Tibial nerve (tissue), 4 donors: ENCODE data around the gene BICDL1. TPM values are rescaled to one million over a fixed set of nuclear protein-coding genes. Genes with fewer than 3 reads are reported as not detected.

Experiments
- DNase-seq, 2 donors: peaks; one replicate each; pipeline ENCODE4 v3.0.0-alpha.2; 2019; ENCODE audit warnings: low spot score in 2 of 2
- H3K27ac ChIP-seq, 4 donors: fragments of 200-600 bp; sonication (generic) in 3 of 4; one replicate each; pipeline ENCODE4 v1.5.1; 2017 to 2019; ENCODE audit warnings: mild to moderate bottlenecking in 1 of 4
- H3K27me3 ChIP-seq, 2 donors: fragments of 200-600 bp; sonication (generic) in 1 of 2; one replicate each; pipeline versions ENCODE4 v1.5.1 to v1.6.0; 2017 to 2019
- H3K36me3 ChIP-seq, 3 donors: fragments of 200-600 bp; sonication (generic); one replicate each; pipeline ENCODE4 v1.5.1; 2018 to 2019
- H3K4me1 ChIP-seq, 4 donors: fragments of 200-600 bp; sonication (generic) in 3 of 4; one replicate each; pipeline ENCODE4 v1.5.1; 2017 to 2019
- H3K4me3 ChIP-seq, 4 donors: fragments of 200-600 bp; sonication (generic) in 3 of 4; one replicate each; pipeline ENCODE4 v1.5.1; 2017 to 2019; ENCODE audit warnings: mild to moderate bottlenecking in 1 of 4, moderate library complexity in 1 of 4
- H3K9me3 ChIP-seq, 4 donors: fragments of 200-600 bp; sonication (generic) in 3 of 4; one replicate each; pipeline ENCODE4 v1.5.1; 2017 to 2019
- EP300 ChIP-seq, 2 donors: sonication (generic); formaldehyde crosslinking; IDR thresholded peaks; one replicate each; pipeline ENCODE4 v1.6.1; 2017; ENCODE audit warnings: antibody characterized with exemption in 2 of 2, mild to moderate bottlenecking in 1 of 2
- POLR2A ChIP-seq, 2 donors: fragments of 450-650 bp; IDR thresholded peaks; one replicate each; pipeline ENCODE4 v1.6.1; 2017; ENCODE audit warnings: antibody characterized with exemption in 2 of 2, mild to moderate bottlenecking in 2 of 2, moderate library complexity in 2 of 2
- WGBS, 2 donors: methylation state at CpG; one replicate each; pipeline ENCODE4 v1.1.5; 2018; 5-methylcytosine and 5-hydroxymethylcytosine counted together
- total RNA-seq, 4 donors: library from RNA; depleted of rRNA; stranded (reverse); fragments of >200 nt; gene quantifications; one replicate each; pipeline ENCODE4 v1.1.0, GENCODE V29; 2016
- TF ChIP-seq, protein P1 (sequence below), 5 experiments: fragments of 200-600 bp in 3 of 5; fragments of 450-650 bp in 2 of 5; sonication (generic) in 3 of 5; IDR thresholded peaks; one replicate each; pipeline ENCODE4 v1.5.1; 2016 to 2019; ENCODE audit warnings: antibody characterized with exemption in 5 of 5, mild to moderate bottlenecking in 3 of 5, moderate library complexity in 2 of 5

BICDL1 gene
- total RNA-seq, 4 donors from 2014 or later = 0.66 to 1.5 (median 1.4) TPM; not detected in 1

DNA sequence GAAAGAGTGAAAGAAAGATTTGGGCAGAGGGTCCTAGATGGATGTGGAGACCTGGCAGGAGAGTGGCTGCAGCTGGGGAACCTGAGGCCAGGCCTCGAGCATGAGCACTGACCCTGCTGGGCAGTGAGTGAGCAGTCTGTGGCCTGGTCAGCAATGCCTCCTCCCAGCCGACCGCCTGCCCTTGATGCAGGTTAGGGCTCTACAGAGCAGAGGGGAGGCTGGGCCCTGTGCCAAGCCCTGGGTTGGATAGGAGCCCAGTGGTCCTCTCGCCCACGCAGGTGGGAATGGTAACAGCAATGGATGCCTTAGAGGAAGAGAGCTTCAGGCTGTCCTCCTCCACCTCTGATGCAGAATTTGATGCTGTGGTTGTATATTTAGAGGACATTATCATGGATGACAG, 67.7 kb downstream of the BICDL1 start:
- Histone ChIP-seq H3K27me3 (no peaks in the 10 kb centered on the region), H3K27ac (no peak overlapping the region), H3K36me3 (no peaks in the 10 kb centered on the region), H3K9me3 (no peaks in the 10 kb centered on the region), H3K4me1 (no peaks in the 10 kb centered on the region), H3K4me3 (no peak overlapping the region)
- TF ChIP-seq POLR2A (IDR thresholded peaks at IDR 0.05) = no peak
- TF ChIP-seq, protein P1, sequence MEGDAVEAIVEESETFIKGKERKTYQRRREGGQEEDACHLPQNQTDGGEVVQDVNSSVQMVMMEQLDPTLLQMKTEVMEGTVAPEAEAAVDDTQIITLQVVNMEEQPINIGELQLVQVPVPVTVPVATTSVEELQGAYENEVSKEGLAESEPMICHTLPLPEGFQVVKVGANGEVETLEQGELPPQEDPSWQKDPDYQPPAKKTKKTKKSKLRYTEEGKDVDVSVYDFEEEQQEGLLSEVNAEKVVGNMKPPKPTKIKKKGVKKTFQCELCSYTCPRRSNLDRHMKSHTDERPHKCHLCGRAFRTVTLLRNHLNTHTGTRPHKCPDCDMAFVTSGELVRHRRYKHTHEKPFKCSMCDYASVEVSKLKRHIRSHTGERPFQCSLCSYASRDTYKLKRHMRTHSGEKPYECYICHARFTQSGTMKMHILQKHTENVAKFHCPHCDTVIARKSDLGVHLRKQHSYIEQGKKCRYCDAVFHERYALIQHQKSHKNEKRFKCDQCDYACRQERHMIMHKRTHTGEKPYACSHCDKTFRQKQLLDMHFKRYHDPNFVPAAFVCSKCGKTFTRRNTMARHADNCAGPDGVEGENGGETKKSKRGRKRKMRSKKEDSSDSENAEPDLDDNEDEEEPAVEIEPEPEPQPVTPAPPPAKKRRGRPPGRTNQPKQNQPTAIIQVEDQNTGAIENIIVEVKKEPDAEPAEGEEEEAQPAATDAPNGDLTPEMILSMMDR (IDR thresholded peaks at IDR 0.05) = no peak
- no peak for TF ChIP-seq EP300 (IDR thresholded peaks at IDR 0.05)
- 60 to 70% methylated on average over 5 of the region's 5 CpGs for WGBS, 2 donors
- no peak for DNase-seq

GRCh38 chr12:120060196-120060595, 71.2 kb downstream of the BICDL1 start:
- Histone ChIP-seq H3K36me3 (no peaks in the 10 kb centered on the region), H3K9me3 (no peaks in the 10 kb centered on the region), H3K27ac (no peak overlapping the region), H3K27me3 (no peaks in the 10 kb centered on the region), H3K4me1 (no peaks in the 10 kb centered on the region), H3K4me3 (no peak overlapping the region)
- 83 to 84% methylated on average over 1 of the region's 1 CpG for WGBS, 2 donors
- no peak for DNase-seq
- TF ChIP-seq POLR2A (IDR thresholded peaks at IDR 0.05) (no peak), EP300 (IDR thresholded peaks at IDR 0.05) (no peak)
- TF ChIP-seq, protein P1 (IDR thresholded peaks at IDR 0.05) = no peak

DNA sequence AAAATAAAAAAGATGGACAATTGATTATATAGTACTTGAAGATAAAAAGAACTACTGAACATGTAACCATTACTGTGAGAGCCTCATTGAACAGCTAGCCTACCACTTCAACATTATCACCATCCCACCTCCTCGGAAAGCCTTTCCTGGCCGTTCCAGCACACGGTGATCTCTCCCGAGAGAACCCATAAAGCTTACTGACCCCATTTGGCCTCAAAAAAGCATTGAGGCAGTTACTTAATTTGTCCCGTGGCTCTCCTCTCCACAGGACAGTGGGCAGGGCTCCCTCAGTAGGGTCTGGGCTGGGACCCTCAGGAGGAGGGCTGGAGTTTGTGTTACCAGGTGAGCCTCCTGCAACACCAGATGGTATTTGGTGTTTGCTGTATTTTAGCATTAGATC, 71.7 kb downstream of the BICDL1 start:
- DNase-seq = no peak
- Histone ChIP-seq H3K4me1 (no peaks in the 10 kb centered on the region), H3K27me3 (no peaks in the 10 kb centered on the region), H3K27ac (no peak overlapping the region), H3K36me3 (no peaks in the 10 kb centered on the region), H3K4me3 (no peak overlapping the region), H3K9me3 (no peaks in the 10 kb centered on the region)
- 46 to 56% methylated on average over 5 of the region's 5 CpGs for WGBS, 2 donors
- no peak for TF ChIP-seq POLR2A (IDR thresholded peaks at IDR 0.05)
- TF ChIP-seq, protein P1 (IDR thresholded peaks at IDR 0.05) = no peak
- TF ChIP-seq EP300 (IDR thresholded peaks at IDR 0.05) = no peak

- no peak for DNase-seq
- WGBS, 2 donors = 75 to 83% methylated on average over 10 of the region's 10 CpGs
- no peak overlapping the region for H3K4me3 ChIP-seq
- TF ChIP-seq EP300 (IDR thresholded peaks at IDR 0.05) (no peak), POLR2A (IDR thresholded peaks at IDR 0.05) (no peak)
- TF ChIP-seq, protein P1 (IDR thresholded peaks at IDR 0.05) = no peak
- H3K27me3 ChIP-seq = no peaks in the 10 kb centered on the region
- no peak overlapping the region for H3K27ac ChIP-seq
- H3K4me1 ChIP-seq = no peaks in the 10 kb centered on the region
- no peaks in the 10 kb centered on the region for H3K36me3 ChIP-seq
- H3K9me3 ChIP-seq = no peaks in the 10 kb centered on the region
Measured at GRCh38 chr12:120061575-120062214, 72.7 kb downstream of the BICDL1 start.

GRCh38 chr12:120062976-120063579, 74.0 kb downstream of the BICDL1 start:
- TF ChIP-seq, protein P1 (IDR thresholded peaks at IDR 0.05) = no peak
- TF ChIP-seq EP300 (IDR thresholded peaks at IDR 0.05) = no peak
- TF ChIP-seq POLR2A (IDR thresholded peaks at IDR 0.05) = no peak
- Histone ChIP-seq H3K4me3 (no peak overlapping the region), H3K27ac (no peak overlapping the region), H3K36me3 (no peaks in the 10 kb centered on the region), H3K4me1 (no peaks in the 10 kb centered on the region), H3K9me3 (no peaks in the 10 kb centered on the region), H3K27me3 (no peaks in the 10 kb centered on the region)
- no peak for DNase-seq
- 42 to 63% methylated on average over 3 of the region's 3 CpGs for WGBS, 2 donors
